GM13976 (cell line): Measurements from ENCODE around the gene NCOA3.

Experiments
- DNase-seq: peaks from one replicate; pipeline ENCODE4 v3.0.0; 2012; ENCODE audit warnings: low spot score
- in situ Hi-C: fragments of 300-500 bp; cut with MboI; formaldehyde crosslinking; loops from one replicate; pipeline ENCODE4 v1.12.0; 2022; ENCODE audit warnings: low sequenced_read_pairs, mixed read lengths, inconsistent platforms; ENCODE audit not compliant: unreplicated experiment
- TF ChIP-seq, protein P1 (sequence below): IDR thresholded peaks from 2 replicates; pipeline ENCODE4 v1.5.1; 2012; ENCODE audit warnings: borderline replicate concordance, mild to moderate bottlenecking; ENCODE audit not compliant: insufficient read depth; ENCODE audit errors: extremely low read depth, missing control alignments, control extremely low read depth

NCOA3 gene

DNA sequence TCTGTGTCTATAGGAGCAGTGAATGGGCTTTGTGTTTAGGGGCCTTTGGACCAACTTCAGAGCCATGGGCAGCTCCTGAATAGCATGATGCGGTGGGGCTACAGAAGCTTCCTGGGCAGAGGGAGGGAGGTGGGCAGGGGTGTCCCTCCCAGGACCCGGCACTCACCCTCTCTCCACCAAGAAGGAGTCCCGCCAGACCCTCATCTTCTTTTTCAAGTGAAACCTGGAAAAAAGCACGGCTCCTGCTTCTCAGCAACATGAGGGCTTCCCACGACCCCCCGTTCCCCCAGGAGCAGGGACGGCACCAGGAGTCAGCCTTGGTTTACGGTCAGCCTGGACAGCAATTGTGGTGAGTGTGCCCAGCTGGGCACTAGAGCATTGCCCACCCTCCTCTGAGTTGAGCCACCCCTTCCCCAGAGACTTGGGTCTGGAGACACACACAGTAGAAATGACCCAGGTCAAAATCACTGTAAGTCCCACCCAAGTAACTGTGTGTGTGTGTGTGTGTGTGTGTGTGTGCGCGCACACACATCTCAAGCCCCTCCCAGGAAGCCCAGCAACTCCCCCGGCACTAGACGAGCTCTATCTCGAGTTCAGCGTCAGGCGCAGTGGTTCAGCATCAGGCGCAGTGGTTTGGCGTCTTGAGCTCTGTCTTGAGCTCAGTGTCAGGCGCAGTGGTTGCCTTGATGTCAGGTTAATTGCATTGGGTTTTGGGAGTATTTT is 175.4 kb downstream of the NCOA3 start:
- in situ Hi-C loops, result loop anchor here (25.0 kb wide), 1 partner anchor 935 kb away; no protein-coding TSS in a partner anchor
- TF ChIP-seq, protein P1, sequence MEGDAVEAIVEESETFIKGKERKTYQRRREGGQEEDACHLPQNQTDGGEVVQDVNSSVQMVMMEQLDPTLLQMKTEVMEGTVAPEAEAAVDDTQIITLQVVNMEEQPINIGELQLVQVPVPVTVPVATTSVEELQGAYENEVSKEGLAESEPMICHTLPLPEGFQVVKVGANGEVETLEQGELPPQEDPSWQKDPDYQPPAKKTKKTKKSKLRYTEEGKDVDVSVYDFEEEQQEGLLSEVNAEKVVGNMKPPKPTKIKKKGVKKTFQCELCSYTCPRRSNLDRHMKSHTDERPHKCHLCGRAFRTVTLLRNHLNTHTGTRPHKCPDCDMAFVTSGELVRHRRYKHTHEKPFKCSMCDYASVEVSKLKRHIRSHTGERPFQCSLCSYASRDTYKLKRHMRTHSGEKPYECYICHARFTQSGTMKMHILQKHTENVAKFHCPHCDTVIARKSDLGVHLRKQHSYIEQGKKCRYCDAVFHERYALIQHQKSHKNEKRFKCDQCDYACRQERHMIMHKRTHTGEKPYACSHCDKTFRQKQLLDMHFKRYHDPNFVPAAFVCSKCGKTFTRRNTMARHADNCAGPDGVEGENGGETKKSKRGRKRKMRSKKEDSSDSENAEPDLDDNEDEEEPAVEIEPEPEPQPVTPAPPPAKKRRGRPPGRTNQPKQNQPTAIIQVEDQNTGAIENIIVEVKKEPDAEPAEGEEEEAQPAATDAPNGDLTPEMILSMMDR, result no peak
- DNase-seq, result no peak

DNA sequence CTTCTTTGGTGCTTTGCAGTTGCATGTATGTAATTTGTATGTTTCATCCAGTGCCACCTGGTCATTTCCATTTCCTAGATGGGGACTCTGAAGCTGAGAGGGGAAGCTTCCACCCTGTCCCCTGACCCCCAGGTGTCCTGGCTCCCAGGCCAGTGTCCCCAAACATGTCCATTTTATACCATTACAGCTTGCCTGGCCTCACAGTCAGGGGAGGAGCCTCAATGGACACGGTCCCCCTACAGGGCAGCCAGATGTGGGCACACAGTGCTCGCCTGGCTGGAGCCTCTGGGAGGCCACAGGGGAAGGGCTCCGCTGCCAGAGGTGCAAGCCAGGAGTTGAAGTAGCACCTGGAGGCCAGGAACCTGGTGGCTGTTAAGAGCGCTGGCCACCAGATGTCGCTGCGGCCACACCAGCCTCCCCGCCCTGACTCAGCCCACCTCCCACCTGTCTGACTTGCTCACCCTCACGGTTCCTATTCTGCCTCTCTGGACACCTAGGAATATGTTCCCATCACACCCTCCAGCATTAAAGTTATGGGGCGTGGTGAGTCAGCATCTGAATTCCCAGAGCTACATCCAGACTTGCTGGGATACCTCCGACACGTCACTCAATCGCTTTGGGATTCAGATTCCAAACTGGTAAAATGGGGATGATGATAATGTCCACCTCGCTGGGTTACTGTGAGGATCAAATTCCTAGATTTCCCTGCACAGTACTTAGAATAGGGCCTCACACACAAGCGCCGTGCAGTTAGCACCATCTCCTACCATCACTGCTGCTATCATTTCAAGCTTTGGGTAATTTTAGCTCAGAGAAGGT is 176.2 kb downstream of the NCOA3 start:
- DNase-seq, result peak; percentile 88
- TF ChIP-seq, protein P1, result peak; percentile 84
- in situ Hi-C loops, result loop anchor here (25.0 kb wide), 1 partner anchor 934 kb away; no protein-coding TSS in a partner anchor

DNA sequence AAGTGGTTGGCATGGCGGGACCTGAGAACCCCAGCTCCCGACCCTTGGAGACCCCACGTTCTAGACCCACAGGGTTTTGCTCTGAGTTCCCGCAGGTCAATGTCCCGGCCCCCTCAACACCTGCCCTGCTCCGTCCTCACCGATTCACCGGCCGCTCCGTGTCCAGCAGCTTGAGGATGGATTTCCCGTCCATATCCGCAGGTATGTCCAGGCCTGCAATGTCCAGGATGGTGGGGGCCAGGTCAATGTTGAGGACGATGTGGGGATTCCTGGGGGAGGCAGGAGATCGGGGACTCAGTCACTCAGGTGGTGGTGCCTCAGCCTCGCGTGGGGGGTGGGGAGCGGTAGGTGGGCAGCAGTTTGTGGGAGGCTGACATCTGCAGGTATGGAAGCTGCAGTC is 176.8 kb downstream of the NCOA3 start:
- DNase-seq, result no peak
- in situ Hi-C loops, result loop anchor here (25.0 kb wide), 1 partner anchor 934 kb away; no protein-coding TSS in a partner anchor
- TF ChIP-seq, protein P1, result no peak

DNA sequence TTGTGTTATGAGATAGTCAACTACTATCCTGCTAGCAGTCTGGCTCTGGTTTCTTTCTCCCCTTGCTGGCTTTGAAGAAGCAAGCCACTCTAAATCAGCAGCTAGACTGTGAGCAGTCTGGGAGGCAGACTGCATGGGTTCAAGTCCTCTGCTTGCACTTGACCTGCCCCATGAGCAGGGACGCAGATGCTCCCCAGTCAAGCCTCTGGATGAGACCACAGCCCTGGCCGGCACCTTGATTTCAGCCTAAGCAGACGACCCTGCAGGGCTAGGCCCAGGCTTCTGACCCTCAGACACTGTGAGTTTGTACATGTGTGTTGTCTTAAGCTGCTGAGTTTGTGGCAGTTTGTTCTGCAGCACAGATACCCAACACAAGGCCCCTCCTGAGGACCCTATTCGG is 177.8 kb downstream of the NCOA3 start:
- in situ Hi-C loops, result loop anchor here (25.0 kb wide), 1 partner anchor 933 kb away; no protein-coding TSS in a partner anchor
- DNase-seq, result no peak
- TF ChIP-seq, protein P1, result no peak

DNA sequence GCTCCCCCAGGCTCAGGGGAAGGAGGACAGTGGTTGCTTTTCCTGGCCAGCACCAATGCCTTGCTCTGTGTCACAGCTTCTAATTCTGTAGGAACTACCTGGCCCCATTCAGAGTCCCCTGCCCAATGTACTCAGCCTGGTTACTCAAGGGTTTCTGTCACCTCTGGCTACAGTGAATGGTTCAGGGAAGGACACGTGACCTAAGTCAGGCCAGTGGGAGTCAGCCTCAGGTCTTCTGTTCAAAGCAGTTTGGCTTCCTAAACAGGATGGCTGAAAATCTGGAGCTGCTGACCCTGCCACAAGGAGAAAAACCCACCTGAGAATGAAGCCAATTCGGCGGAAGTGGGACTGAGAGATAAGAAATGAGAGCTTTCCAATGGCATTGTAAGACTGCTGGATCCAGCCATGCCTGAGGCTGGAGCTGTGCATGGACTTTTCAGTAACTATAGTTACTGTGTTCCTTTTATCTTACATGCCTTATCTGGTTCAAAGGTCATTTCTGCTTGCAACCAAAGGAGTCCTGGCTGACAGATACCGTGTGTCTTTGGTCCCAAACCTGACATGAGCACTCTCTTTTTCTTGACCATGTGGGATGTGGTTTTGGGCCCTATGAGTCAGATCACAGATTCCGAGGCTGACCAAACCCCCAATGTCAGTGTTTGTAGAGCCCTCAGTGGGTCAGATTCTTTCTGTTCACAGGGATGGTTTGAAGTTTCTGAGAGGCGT is 179.3 kb downstream of the NCOA3 start:
- in situ Hi-C loops, result loop anchor here (25.0 kb wide), 1 partner anchor 931 kb away; no protein-coding TSS in a partner anchor
- TF ChIP-seq, protein P1, result no peak

DNA sequence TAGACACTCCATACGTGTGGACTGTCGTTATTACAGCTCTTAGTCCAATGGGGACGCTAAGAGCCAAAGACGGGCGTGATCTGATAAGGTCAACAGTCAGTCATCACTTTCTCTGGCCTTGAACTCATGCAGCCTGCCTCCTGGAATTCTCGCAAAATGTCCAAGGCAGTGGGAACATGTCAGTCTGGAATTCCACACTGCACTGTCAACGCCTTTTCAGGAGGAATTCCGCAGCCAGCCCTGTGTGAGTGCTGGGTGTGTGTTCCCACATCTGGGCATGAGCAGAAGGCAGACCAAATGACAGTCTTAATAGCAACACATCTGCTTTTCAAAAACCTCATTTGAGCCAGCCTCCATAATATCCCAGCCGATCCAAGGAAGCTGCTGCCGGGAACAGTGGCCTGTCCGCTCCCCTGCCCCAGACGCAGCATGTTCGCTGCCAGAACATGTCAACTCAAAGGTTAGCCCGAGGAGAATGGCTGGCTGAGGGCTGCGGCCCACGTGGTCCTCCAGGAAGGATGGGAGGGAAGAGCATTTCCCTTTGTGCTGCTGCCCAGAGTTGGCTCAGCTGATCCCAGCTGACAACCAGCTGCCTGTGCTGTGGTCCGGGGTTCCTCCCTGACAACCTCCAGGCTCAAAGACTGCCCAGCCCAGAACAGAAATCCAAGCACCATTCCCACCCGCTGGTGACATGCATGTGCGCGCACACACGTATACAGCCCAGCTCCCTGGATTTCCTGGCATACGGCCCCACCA is 180.5 kb downstream of the NCOA3 start:
- no peak for DNase-seq

More for the DNA sequence above, 179.3 kb downstream of the NCOA3 start:
- DNase-seq, result no peak

More for the DNA sequence above, 180.5 kb downstream of the NCOA3 start:
- TF ChIP-seq, protein P1, result no peak
- in situ Hi-C loops, result loop anchor here (25.0 kb wide), 1 partner anchor 930 kb away; no protein-coding TSS in a partner anchor
